Right lobe of liver (tissue), 6 donors: ENCODE measurements around the gene PROKR1. TPM values are rescaled to one million over a fixed set of nuclear protein-coding genes. Genes with fewer than 3 reads are reported as not detected.

Source experiments
- ATAC-seq, 4 donors: fragments of 200-7000 bp; cut with Tn5 transposase; one replicate each; pipeline ENCODE4 v1.9.1; 2020; ENCODE audit warnings: mild to moderate bottlenecking in 4 of 4, moderate library complexity in 4 of 4
- DNase-seq, 3 donors: peaks; one replicate each; pipeline ENCODE4 v3.0.0-alpha.2; 2020
- H3K27ac ChIP-seq, 3 donors: fragments of 200-600 bp; one replicate each; pipeline ENCODE4 v1.8.0; 2022
- H3K27me3 ChIP-seq, 2 donors: fragments of 200-600 bp; one replicate each; pipeline ENCODE4 v1.8.0; 2022
- H3K36me3 ChIP-seq, 4 donors: fragments of 200-600 bp; sonication (generic) in 1 of 4; one replicate each; pipeline versions ENCODE4 v1.5.1 to v1.8.0; 2017 to 2022; ENCODE audit warnings: control low read depth in 1 of 4
- H3K4me1 ChIP-seq, 4 donors: fragments of 200-600 bp; sonication (generic) in 1 of 4; one replicate each; pipeline versions ENCODE4 v1.5.1 to v1.8.0; 2017 to 2022; ENCODE audit warnings: control low read depth in 1 of 4
- H3K4me3 ChIP-seq, 3 donors: fragments of 200-600 bp; one replicate each; pipeline ENCODE4 v1.8.0; 2022
- H3K9me3 ChIP-seq, 4 donors: fragments of 200-600 bp; sonication (generic) in 1 of 4; one replicate each; pipeline versions ENCODE4 v1.5.1 to v1.8.0; 2017 to 2022; ENCODE audit warnings: control low read depth in 1 of 4
- CTCF ChIP-seq, 4 donors: fragments of 200-600 bp in 3 of 4; fragments of 450-650 bp in 1 of 4; IDR thresholded peaks; one replicate each; pipeline versions ENCODE4 v1.5.1 to v1.8.0; 2016 to 2022; ENCODE audit warnings: antibody characterized with exemption in 4 of 4, mild to moderate bottlenecking in 2 of 4
- POLR2A ChIP-seq: fragments of 450-650 bp; IDR thresholded peaks from one replicate; pipeline ENCODE4 v1.6.1; 2017; ENCODE audit warnings: antibody characterized with exemption, mild to moderate bottlenecking
- WGBS: methylation state at CpG from one replicate; pipeline ENCODE4 v1.1.6; 2018; ENCODE audit warnings: low coverage, low lambda C conversion rate; ENCODE audit not compliant: insufficient coverage; ENCODE audit errors: missing lambda C conversion rate; 5-methylcytosine and 5-hydroxymethylcytosine counted together
- intact Hi-C, 2 donors: fragments of 100-400 bp; cut with DNase I; formaldehyde crosslinking; loops; one replicate each; pipeline versions ENCODE4 v1.11.2 to v1.14.1; 2022
- total RNA-seq, 6 experiments: library from RNA; depleted of rRNA in 2 of 6; stranded (reverse); fragments of >200 nt in 2 of 6; fragmentation: NEBNext Ultra II Directional in 3 of 6; extraction: Animal tissue kit (Norgen Biotek cat#: 25700) in 3 of 6; gene quantifications; one replicate each; pipeline versions ENCODE4 v1.1.0 to v1.2.4, GENCODE V29; 2016 to 2023
- donor health status: DM: no; HTN: yes; CAD: no.
- donor health status: DM: no; HTN: no; CAD: no.
- donor health status: DM: no; HTN: no; CAD: no.
- donor health status: DM: no; HTN: yes; CAD: no.
- donor health status: DM: no; HTN: yes; CAD: no.

The PROKR1 gene
- total RNA-seq, 6 experiments from 2014 or later, result not detected

DNA sequence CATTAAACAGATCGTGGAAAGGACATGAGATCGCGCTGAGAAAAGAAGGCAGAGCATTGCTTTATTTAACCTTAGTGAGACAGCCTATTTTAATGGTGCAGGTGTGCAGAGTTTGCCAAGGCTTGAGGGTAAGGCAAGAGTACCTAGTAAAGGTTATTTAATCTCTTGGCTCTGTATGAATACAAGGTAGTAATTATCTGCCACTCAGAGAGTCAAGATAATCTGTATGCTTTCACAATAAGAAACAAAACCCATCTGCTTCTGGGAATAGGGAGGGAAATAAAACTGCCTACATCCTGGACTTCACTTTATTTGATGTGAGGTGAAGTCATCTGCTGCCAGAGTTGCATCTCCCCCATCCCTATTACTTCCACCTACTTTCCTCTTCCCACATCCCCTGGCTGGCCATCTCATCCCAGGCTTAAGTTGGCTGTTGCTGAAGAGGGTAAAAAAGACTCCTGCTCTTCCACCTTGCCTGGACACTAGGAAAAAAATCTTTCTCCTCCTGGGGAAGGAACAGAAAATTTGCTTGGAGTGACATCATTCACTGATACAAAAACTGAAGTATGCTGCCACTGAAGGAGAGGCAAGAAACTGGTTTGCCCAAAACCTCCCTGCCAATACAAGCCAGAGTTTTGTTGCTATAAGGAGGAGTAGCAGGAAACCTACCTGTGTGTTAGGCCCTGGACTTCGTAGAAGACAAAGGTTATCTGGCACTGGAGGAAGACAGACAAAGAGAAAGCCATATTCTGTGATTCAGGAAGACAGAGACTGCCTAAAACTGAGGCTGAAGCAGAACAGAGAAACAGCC lies 55.4 kb downstream of the PROKR1 start:
- 52% methylated on average over 4 of the region's 4 CpGs for WGBS
- DNase-seq (no peak), ATAC-seq (no peak)
- Histone ChIP-seq H3K4me1 (no peaks in the 10 kb centered on the region), H3K27me3 (no peaks in the 10 kb centered on the region), H3K36me3 (no peaks in the 10 kb centered on the region), H3K27ac (no peak overlapping the region), H3K9me3 (no peaks in the 10 kb centered on the region), H3K4me3 (no peak overlapping the region)
- intact Hi-C loops, result no loop called here
- no peak for TF ChIP-seq POLR2A
- no peak for TF ChIP-seq CTCF (IDR thresholded peaks at IDR 0.05)

GRCh38 chr2:68700560-68700959 lies 57.2 kb downstream of the PROKR1 start:
- no peaks in the 10 kb centered on the region for H3K9me3 ChIP-seq
- no peaks in the 10 kb centered on the region for H3K27me3 ChIP-seq
- DNase-seq (no peak), ATAC-seq (no peak)
- H3K36me3 ChIP-seq, result no peaks in the 10 kb centered on the region
- intact Hi-C loops, result no loop called here
- 100% methylated on average over 2 of the region's 2 CpGs for WGBS
- TF ChIP-seq CTCF (IDR thresholded peaks at IDR 0.05), result no peak
- no peak for TF ChIP-seq POLR2A
- no peak overlapping the region for H3K27ac ChIP-seq
- H3K4me1 ChIP-seq, result no peaks in the 10 kb centered on the region
- no peak overlapping the region for H3K4me3 ChIP-seq

DNA sequence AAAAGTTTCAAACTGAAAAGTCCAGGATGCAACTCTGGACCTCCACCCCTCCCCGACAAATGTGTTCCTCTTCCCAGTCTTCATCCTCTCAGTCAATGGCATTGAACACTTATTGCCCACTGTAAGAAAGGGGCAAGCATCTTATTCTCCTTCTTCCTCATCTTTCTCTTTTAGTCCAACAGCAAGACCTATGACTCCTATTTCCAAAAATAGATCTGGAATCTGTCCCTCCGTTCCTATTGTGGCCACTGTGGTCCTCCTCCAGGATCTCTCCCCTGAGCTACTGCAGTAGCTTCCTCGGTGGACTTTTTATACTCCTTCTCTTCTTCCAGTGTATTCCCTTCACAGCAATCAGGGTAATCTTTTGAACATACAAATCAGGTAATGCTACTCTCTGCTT lies 63.3 kb downstream of the PROKR1 start:
- Histone ChIP-seq H3K9me3 (no peaks in the 10 kb centered on the region), H3K4me1 (peaks cover 0 to 6% (median 0%) of the 10 kb centered on the region in 4 donors), H3K36me3 (no peaks in the 10 kb centered on the region), H3K4me3 (no peak overlapping the region), H3K27me3 (no peaks in the 10 kb centered on the region), H3K27ac (no peak overlapping the region)
- no peak for ATAC-seq
- 55% methylated on average over 2 of the region's 3 CpGs for WGBS
- TF ChIP-seq CTCF (IDR thresholded peaks at IDR 0.05) (no peak), POLR2A (no peak)
- intact Hi-C loops, result no loop called here
- no peak for DNase-seq

Other genes starting within 250 kb of the PROKR1 start
- 1 to 10 TPM in 4 of 6 experiments, under 1 TPM in 2; 0.82 to 1.5 (median 1.2) TPM for gene FBXO48, start 176.3 kb upstream of the PROKR1 start, total RNA-seq
- 1 to 10 TPM; 1.3 to 2.3 (median 1.9) TPM for gene APLF, start 176.0 kb upstream of the PROKR1 start, total RNA-seq
- gene ARHGAP25, start 91.2 kb downstream of the PROKR1 start, total RNA-seq, result 1 to 10 TPM; 3.3 to 9.8 (median 5.0) TPM
- gene BMP10, start 227.8 kb downstream of the PROKR1 start, total RNA-seq, result 10 to 100 TPM in 1 of 6 experiments, 1 to 10 TPM in 5; 4.0 to 15.4 (median 6.0) TPM